IPS DF 4.7 (cell line): ENCODE data around the gene ASF1B.

Source experiments
- DNase-seq: peaks from one replicate; pipeline ENCODE4 v3.0.0-alpha.2; 2013; ENCODE audit warnings: low spot score; ENCODE audit errors: extremely low read depth

ASF1B gene

DNA sequence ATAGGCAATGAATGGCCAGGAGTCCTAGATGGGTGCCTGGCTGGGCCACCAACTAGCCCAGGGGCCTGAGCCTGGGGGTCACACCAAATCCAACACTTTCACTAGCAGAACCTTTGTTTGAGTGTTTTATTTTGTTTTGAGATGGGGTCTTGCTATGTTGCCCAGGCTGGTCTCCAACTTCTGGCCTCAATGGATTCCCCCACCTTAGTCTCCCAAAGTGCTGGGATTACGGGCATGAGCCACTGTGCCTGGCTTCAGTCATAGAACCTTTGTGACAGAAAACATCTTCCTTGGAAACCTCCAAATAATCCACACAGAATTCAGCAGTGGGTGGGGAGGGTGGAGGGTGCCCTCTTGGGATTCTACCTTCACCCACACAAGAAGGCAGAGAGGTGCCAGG, 24.9 kb downstream of the ASF1B start:
- no peak for DNase-seq

DNA sequence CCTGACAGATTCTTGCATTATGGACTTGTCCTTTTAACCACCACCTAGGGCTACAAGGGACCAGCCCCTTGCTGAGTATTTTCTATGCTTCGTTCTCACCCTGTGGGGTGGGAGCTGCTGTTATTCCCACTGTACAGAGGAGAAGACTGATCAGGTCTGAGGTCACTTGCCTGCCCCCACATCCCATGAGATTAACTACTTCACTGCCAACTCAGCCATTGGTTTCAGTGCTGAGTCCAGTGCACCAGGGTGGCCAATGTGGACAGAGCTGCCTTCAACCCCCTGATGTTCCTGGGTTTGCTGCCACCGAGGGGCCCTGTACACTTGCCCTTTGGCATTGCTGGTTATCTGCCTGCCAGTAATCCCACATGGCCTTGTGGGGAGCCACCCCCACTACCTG, 25.7 kb downstream of the ASF1B start:
- no peak for DNase-seq

- no peak for DNase-seq
These were observed 28.6 kb downstream of the ASF1B start for GRCh38 chr19:14107581-14108461.

DNA sequence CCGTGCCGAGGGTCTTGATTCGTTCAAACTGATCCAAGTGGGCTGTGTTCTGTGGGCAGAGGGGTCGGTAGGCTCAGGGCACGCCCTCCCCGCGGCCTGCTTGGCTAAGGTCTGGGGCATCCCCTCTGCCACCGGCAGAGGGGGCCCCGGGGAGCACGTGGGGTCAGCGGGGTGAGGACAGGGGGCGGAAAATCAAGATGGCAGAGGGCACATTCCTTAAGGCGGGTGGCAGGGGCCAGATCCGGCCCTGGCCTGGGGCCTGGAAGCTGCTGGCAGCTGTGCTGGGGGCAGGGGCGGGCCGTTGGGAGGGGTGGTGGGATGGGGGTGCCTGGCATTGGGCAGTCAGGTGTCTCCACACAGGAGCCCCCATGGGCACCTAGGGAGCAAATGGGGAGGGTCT, 29.5 kb downstream of the ASF1B start:
- DNase-seq = no peak

DNA sequence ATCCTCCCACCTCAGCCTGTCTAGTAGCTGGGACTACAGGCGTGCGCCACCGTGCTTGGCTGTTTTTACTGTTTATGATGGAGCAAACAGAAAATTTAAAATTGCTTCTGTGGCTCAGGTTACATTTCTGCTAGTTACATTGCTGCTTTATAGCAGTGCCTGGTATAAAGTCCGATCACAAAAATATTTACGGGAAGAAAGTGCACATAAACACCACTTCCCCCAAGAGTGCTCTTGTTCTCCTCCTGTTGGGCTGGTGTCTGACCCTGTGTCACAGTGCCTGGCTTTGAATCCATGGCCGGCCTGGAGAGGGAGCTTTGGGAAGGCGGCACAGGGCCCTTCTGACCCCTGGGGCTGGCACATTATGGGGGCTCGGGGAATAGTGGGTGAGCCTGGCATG, 30.7 kb downstream of the ASF1B start:
- DNase-seq = no peak

DNA sequence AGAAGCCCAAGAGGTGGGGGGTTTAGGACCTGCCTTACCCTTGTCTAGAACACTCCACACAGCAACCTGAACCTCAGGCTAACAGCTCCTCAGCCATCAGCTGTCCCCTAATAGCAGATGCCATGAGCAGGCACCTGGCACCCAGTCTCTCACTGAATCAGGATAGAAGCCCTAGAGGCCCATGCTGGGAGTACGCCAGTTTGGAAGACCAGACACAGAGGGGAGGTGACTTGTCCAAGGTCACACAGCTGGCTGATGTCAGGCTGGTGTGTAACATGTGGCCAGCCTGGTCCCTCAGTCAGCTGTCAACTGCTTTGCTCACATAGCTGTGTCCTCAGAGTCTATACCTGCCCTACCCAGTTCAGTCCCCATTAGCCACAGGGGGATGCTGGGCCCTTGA, 33.1 kb downstream of the ASF1B start:
- no peak for DNase-seq

- no peak for DNase-seq
These were observed 33.6 kb downstream of the ASF1B start for GRCh38 chr19:14102756-14103155.

GRCh38 chr19:14102102-14102696, 34.2 kb downstream of the ASF1B start:
- DNase-seq = no peak

GRCh38 chr19:14101003-14101545, 35.3 kb downstream of the ASF1B start:
- no peak for DNase-seq

DNA sequence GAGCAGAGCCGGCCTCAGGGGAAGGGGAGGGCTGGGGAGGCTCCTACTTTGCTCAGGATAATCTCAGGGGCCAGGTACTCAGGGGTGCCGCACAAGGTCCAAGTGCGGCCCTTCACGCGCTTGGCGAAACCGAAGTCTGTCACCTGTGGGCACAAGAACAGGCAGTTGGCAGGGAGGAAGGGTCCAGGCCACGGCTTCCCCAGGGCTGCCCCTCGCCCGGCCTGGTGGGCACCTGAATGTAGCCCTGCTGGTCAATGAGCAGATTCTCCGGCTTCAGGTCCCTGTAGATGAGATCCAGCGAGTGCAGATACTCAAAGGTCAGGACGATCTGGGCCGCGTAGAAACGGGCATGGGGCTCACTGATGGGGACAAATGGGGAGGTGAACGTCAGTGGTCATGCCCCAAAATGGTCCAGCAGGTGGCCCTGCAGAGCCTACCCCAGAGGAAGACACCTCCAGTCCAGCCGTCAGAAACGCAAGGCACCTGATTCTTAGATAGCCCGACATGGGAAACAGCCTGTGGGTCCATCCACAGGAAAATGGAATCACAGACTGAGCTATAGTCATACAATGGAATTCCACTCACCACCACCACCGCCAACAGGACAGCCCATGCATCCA, 38.7 kb downstream of the ASF1B start:
- DNase-seq = no peak

- no peak for DNase-seq
These were observed 40.0 kb downstream of the ASF1B start for GRCh38 chr19:14096272-14096992.

DNA sequence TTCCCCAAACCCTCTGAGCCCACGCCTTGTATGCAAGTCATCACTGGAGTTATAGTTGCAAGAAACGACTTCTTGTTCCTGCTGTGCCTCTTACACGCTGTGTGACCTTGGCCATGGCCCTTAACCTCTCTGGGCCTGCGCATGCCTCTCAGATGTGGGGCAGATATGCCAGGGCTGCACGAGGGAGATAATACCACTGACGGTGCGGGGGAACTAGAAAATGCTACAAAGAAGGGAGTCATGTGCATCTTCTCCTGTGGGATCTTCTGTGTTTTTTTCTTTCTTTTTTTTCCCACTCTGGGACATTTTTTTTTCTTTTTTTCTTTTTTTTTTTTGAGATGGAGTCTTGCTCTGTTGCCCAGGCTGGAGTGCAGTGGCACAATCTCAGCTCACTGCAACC, 41.5 kb downstream of the ASF1B start:
- DNase-seq = no peak

DNA sequence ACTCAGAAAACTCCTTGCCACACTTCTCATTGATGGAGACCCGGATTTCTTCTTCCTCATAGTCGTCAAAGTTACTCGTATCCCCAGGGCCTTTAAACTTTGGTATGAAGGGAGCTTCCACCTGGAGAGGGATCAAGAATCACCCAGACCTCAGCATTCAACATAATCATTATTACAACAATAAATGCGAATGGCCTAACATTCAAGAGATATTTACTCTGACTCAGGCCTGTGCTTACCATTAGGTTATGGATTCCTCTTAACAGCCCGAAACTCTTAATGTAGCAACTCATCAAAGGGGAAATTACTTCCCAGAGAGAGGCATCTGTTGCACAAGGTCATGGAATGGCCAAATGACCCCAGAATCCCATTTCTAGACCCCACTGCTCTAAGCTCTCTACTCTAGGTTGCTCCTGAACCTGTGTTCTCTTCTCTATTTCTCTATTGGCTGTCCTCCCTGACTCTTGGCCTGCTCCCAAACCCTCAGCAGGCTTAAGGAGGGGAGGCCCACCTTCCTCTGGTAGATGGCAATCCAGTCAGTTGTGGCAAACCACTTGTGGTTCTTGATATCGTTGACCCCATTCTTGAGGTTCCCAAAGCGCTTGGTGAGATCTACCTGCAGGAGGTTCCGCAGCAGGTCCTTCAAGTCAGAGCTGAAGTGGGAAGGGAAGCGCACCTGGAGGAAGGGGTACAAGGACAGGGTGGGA, 43.1 kb downstream of the ASF1B start:
- DNase-seq = no peak

GRCh38 chr19:14091813-14092462, 44.5 kb downstream of the ASF1B start:
- no peak for DNase-seq

- DNase-seq = no peak
These were observed 45.1 kb downstream of the ASF1B start for GRCh38 chr19:14091081-14091812.

DNA sequence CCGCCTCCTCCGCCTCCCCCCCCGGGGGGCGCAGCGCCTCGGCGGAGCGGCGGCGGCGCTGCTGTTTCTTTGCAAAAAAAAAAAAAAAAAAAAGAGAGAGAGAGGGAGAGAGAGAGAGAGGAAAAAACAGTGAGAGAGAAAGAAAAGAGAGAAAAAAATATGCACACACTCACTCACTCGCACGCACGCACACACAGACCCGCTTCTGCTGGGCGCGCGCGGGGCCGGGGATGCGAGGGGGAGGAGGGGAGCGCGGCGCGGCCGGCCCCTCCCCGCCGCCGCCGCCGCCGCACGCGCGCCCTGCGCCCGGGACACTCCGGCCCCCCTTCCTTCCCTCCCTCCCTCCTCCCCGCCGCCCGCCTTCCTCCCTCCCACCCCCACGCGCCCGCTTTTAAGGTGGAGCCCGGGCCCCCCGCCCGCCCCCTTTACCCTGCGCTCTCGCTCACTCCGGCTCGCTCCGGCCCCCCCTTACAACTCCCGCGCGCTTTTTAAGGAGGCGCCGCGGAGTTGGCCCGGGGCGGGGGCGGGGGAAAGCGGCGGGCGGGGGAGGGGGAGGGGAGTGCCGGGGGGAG, 45.8 kb downstream of the ASF1B start, which contains the start of gene SAMD1:
TSS of gene SAMD1 (minus strand) at position 243 of the 572 bp plus-strand sequence.
- DNase-seq = no peak

DNA sequence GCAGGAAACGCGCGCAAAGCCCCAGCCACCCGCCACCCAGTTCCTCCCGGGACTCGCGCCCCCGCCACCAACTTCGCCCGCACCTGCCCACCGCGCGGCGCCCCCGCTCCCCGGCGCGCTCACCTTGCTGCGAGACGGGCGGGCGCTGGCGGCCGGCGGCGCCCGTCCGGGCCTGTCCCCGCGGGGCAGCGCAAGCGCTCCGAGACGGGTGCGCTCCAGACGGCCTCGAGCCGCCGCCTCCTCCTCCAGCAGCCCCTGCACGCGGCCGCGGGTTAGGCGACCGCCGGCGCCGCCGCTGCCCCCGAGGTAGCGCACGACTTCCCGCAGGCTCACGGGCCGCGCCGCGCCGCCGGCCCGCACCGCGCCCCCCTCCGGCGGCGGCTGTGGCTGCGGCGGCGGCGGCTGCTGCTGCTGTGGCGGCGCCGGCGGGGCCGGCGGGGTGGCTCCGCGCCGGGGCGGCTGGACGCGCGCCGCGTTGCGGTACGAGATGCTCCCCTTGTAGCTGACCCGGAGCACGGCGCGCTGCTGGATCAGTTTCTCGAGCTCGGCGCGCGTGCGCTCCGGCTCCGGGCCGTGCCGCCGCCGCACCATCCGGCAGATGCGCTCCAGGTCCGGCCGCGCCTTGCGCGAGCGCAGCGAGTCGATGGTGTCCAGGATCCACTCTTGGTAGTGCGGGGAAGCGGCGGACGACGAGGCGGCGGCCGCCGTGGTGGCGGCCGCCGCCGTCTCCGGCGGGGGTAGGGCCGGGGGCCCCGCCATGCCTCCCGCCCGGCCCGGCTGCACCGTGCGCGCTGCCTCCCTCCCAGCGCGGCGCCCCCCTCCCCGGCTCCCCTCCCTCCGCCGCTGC, 46.5 kb downstream of the ASF1B start:
- no peak for DNase-seq

- no peak for DNase-seq
These were observed 47.1 kb downstream of the ASF1B start for GRCh38 chr19:14089412-14089661.
